Activated naive CD4-positive, alpha-beta T cell (primary cell): ENCODE data around the gene PTPRK.
"Not testable (repeated sequence)": the region's sequence is repeated elsewhere in the genome, so short reads cannot be mapped to it uniquely, and the experiment has no call there.

Experiments used
- DNase-seq, 4 experiments: peaks; one replicate each; lab custom pipeline; 2025; lab: John Stamatoyannopoulos, UW

PTPRK gene

DNA sequence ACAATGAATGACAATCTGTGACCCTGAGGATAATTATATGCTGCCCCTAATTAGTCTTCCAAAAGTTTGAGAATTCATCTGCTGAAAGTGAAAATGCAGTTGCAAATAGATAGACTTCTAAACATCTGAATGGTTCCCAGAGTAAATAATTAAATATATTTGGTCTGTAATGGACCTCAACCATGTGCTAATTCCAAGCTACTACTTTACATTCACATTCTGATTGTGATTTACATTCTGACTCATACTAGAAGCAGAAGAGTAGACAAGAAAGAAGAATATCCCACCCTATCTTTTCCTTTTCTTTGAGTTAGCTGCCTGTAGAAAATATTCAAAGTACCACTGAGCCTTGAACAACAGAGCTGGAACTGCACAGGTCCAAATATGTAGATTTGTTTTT lies 80.8 kb downstream of the PTPRK start:
- DNase-seq = no peak

DNA sequence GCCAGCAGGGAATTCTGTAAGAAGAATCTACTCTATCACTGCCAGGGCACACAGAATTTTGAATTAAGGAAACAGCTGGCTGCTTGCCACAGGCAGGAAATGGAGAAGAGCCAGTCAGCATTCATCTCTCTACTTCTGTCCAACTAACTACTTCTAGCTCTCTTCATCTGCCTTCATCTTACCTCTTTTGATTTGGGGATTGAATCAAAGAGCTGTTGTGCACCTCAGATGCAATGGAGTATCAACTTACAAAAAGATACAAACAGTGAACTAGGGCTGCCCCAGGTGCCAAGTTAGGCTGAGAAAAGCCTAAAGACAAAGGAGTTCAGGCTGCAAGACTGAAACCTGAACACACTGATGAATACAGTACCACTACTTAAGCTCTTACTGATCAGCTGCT lies 82.0 kb downstream of the PTPRK start:
- DNase-seq = no peak

GRCh38 chr6:128437685-128438084 lies 82.7 kb downstream of the PTPRK start:
- DNase-seq = no peak

DNA sequence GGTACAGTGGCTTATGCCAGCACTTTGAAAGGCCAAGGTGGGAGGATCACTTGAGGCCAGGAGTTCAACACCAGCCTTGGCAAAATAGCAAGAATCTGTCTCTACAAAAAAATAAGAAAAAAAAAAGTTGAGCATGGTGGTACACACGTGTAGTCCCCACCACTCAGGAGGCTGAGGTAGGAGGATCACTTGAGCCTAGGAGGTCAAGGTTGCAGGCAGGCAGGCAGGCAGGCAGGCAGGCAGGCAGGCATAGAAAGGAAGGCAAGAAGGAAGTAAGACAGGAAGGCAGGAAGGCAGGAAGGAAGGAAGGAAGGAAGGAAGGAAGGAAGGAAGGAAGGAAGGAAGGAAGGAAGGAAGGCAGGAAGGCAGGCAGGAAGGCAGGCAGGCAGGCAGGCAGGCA lies 85.6 kb downstream of the PTPRK start:
- not testable (repeated sequence) for DNase-seq

DNA sequence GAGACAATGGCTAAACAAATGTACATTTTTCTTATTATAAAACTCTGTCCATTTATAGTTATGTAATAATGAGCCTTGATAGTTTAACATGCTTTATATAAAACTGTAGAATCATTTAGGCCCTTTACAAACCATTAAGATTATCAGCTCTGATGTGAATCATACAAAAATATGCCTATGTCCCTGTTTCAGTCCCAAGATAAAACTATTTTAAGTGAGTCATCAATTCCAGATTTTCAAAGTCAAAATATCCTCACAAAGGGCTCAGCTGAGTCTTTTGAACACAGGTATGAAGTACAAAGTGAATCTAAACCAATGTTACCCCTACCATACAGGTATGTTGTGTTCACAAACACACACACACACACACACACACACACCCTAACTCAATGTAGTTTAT lies 88.0 kb downstream of the PTPRK start:
- DNase-seq = no peak

GRCh38 chr6:128427139-128427538 lies 93.3 kb downstream of the PTPRK start:
- no peak for DNase-seq

DNA sequence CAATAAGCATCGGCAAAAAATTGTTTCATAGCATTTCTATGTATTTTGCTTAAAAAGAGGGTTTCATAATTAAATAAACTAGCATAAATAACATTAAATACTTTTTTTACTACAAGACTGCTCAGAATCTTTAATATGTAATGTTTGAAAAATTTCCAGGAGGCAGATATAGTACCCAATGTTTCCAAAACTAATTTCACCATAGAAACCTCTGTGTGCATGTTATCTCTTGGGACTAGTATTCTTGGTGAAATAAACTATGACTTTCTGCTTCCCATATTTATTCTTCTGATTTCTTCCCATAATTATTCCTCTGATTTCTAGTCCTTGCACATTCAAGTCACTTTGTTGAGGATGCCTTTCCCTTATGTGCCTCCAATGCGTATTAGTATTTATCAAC lies 94.5 kb downstream of the PTPRK start:
- DNase-seq = no peak

DNA sequence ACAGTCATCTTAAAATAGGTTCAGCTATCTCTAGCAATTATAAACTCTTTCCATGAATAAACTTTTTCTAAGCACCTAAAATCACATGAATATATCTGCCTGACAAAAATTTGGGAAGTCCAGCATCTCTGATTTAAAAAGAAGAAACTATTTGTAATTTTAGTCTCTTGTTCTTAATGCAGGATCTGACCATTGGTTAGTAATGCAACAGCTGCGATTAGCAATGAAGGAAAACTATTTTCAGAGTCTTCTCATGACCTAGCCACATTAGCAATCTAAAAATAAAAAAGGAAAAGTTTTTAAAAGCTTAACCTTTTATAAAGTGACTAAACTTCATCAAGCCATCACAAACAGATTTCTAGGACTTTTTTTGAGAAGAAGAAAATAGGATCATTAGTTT lies 97.5 kb downstream of the PTPRK start:
- DNase-seq = no peak

DNA sequence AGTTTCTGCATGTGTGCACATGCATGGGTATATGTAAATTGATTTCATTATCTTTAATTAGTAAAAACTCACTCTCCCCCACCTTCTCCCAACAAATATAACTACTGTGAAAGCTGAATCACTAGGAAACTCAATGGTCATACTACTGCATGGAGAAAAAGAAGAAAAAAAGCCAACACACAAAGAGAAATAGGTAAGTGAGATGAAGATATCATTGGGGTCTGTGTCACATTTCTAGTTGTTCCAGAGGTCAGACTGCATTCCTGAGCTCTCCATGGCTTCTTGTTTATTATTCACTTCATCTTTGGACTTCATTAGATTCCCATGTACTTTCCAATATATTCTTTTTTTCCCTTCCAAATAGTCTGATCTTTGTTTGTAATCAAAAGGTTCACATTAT lies 98.2 kb downstream of the PTPRK start:
- DNase-seq = no peak

- no peak for DNase-seq
Measured at GRCh38 chr6:128421788-128422187, 98.6 kb downstream of the PTPRK start.

GRCh38 chr6:128417698-128418097 lies 102.7 kb downstream of the PTPRK start:
- no peak for DNase-seq

DNA sequence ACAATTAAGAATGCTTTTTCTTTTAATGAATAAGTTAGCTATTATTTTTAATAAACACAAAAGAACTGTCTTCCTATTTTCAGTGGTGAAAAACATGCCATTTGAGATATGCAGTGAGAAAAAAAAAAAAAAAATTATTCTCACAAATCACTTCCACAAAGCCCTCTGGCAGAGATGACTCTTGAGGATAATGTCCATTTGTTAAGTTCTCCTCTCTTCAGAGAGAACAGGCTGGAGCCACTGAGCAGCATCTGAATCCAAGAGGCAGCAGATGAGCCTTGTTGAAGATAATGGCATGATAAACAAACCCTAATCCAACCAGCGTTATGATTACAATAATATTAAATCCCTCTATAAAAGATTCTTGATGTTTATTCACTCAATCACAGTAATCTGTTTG lies 105.0 kb downstream of the PTPRK start:
- no peak for DNase-seq

- DNase-seq = no peak
Measured at GRCh38 chr6:128414943-128415342, 105.5 kb downstream of the PTPRK start.

- DNase-seq = no peak
Measured at GRCh38 chr6:128413291-128413690, 107.1 kb downstream of the PTPRK start.

GRCh38 chr6:128412680-128413079 lies 107.7 kb downstream of the PTPRK start:
- no peak for DNase-seq

GRCh38 chr6:128410584-128410983 lies 109.8 kb downstream of the PTPRK start:
- DNase-seq = no peak

DNA sequence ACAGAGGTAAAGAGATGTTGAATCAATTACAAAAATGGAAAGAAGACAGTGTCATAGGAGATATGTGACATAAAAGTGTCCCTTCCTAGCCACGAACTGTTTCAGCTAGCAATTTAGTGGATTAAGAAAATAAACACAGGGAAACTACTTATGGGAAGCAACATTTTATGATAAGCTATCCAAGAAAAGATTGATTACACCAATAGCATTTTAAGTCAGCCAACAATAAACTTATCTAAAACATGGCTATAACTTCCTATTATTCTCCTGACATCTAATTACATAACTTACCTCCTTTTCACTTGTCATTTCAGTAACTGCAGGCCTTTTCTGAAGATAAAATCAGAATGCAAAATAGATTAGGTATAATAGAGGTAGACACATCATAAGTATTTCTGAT lies 111.4 kb downstream of the PTPRK start:
- DNase-seq = no peak

DNA sequence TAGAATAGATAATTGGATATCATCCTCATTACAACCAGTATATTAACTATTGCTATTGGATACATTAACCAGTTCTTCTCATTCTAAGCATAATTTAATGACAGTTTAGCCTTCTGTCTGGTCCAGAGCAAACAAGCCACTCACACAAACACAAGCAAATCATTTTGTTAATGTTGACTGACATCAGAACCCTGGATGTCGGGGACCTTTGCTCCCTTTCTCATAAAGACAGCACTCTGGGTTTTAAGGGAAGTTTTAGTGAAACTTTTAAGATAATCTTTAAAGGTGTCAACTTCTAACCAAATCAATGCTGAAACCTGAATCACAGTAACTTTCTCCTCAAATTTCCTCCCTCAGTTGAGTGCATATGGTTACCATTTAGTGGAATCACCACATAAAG lies 113.9 kb downstream of the PTPRK start:
- DNase-seq = no peak

GRCh38 chr6:128403618-128404444 lies 116.6 kb downstream of the PTPRK start:
- no peak for DNase-seq

DNA sequence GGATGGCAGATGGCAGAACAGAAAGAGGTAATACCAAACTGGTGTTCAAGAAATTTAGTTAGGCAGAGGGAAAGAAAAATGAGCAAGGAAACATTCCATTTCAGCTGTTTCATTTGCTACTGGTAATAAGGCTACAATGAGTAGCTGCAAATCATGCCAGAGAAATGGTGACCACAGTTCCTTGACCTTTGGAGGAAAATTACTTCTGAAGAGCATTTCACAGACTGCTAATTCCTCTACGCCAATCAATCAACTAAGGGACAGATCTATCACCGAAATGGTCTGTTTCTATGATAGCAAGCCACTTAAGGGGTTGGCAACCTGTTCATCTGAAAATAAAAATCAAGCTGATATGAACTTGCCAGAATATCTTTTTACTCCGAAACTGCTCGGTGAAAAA lies 119.5 kb downstream of the PTPRK start:
- DNase-seq = no peak

DNA sequence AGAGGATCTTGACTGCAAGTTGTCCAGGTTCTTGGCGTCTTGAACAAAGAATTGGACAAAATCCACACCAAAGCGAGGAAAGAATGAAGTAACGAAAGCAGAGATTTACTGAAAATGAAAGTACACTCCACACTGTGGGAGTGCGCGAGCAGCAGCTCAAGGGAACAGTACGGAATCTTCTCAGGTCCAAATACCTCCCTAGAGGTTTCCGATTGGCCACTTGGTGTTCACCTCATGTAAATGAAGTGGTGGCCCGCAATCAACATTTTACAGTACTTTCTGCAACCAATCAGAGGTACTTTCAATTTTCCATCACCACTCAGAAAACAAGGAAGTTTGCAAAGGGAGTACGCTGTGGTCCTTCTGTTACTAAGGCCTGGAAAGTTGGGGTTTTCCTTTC lies 122.4 kb downstream of the PTPRK start:
- no peak for DNase-seq

GRCh38 chr6:128395596-128395995 lies 124.8 kb downstream of the PTPRK start:
- DNase-seq = no peak

DNA sequence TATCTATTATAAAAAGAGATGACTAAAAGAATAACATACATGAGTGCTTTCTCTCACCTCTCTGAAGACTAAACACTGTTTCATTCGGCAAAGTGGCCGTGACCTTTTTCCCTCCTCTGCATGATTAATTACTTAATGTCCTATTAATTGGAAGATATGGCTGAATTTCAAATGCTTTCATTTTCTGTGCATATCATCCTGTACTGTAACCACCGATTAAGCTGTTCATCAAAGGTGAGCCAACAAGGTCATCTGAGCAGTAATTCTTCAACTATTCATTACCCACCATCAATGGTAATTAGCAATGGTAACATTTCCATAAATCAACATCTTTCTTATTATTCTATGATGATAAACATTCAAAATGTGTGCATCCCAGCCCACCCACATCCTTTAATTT lies 125.2 kb downstream of the PTPRK start:
- no peak for DNase-seq

- no peak for DNase-seq
Measured at GRCh38 chr6:128394167-128394566, 126.2 kb downstream of the PTPRK start.
